H9 (cell line): ENCODE data around the gene FAM170B. TPM values are rescaled to one million over a fixed set of nuclear protein-coding genes. Genes with fewer than 3 reads are reported as not detected.

ENCODE experiments used
- DNase-seq: peaks from one replicate; pipeline ENCODE4 v3.0.0-alpha.2; 2017
- H2AFZ ChIP-seq: one replicate; pipeline ENCODE4 v1.6.1; 2013; ENCODE audit warnings: mild to moderate bottlenecking, low read length, control low read depth, moderate library complexity
- H2AK5ac ChIP-seq: 2 replicates; pipeline ENCODE4 v1.6.1; 2013; ENCODE audit warnings: low read length, control low read depth, mixed read lengths; ENCODE audit not compliant: insufficient read length
- H2BK120ac ChIP-seq: one replicate; pipeline ENCODE4 v1.6.1; 2013; ENCODE audit warnings: low read depth, mild to moderate bottlenecking, low read length, control low read depth, inconsistent platforms; ENCODE audit not compliant: poor library complexity, severe bottlenecking
- H2BK12ac ChIP-seq: 2 replicates; pipeline ENCODE4 v1.6.1; 2013; ENCODE audit warnings: low read length, control low read depth, mixed read lengths, low read depth; ENCODE audit not compliant: insufficient read length
- H2BK15ac ChIP-seq: 2 replicates; pipeline ENCODE4 v1.6.1; 2013; ENCODE audit warnings: low read depth, low read length, control low read depth
- H2BK20ac ChIP-seq: one replicate; pipeline ENCODE4 v1.6.1; 2013; ENCODE audit warnings: low read depth, mild to moderate bottlenecking, low read length, control low read depth, inconsistent platforms; ENCODE audit not compliant: poor library complexity, severe bottlenecking
- H2BK5ac ChIP-seq: 2 replicates; pipeline ENCODE4 v1.6.1; 2013; ENCODE audit warnings: low read length, control low read depth, mixed read lengths; ENCODE audit not compliant: insufficient read length
- H3K14ac ChIP-seq: 2 replicates; pipeline ENCODE4 v1.6.1; 2013; ENCODE audit warnings: low read length, control low read depth; ENCODE audit not compliant: insufficient read depth
- H3K18ac ChIP-seq: 2 replicates; pipeline ENCODE4 v1.6.1; 2013; ENCODE audit warnings: low read depth, mild to moderate bottlenecking, mixed read lengths, low read length, control low read depth; ENCODE audit not compliant: insufficient read length
- H3K23ac ChIP-seq: 2 replicates; pipeline ENCODE4 v1.6.1; 2013; ENCODE audit warnings: low read length, control low read depth, mixed read lengths, low read depth; ENCODE audit not compliant: insufficient read length
- H3K23me2 ChIP-seq: 2 replicates; pipeline ENCODE4 v1.6.1; 2013; ENCODE audit warnings: low read depth, mild to moderate bottlenecking, mixed read lengths, low read length, control low read depth; ENCODE audit not compliant: insufficient read length, poor library complexity, severe bottlenecking
- H3K27ac ChIP-seq: 2 replicates; pipeline ENCODE4 v1.5.1; 2013; ENCODE audit warnings: low read length, control low read depth, mixed read lengths, low read depth; ENCODE audit not compliant: insufficient read length
- H3K27me3 ChIP-seq: 2 replicates; pipeline ENCODE4 v1.6.1; 2013; ENCODE audit warnings: low read length, control low read depth, inconsistent platforms; ENCODE audit not compliant: insufficient read depth
- H3K4ac ChIP-seq: 2 replicates; pipeline ENCODE4 v1.6.1; 2013; ENCODE audit warnings: low read depth, mild to moderate bottlenecking, control low read depth, inconsistent platforms, low read length, moderate library complexity
- H3K4me1 ChIP-seq: 2 replicates; pipeline ENCODE4 v1.6.1; 2013; ENCODE audit warnings: low read length, control low read depth, inconsistent platforms; ENCODE audit not compliant: insufficient read depth
- H3K4me2 ChIP-seq: 2 replicates; pipeline ENCODE4 v1.6.1; 2013; ENCODE audit warnings: low read length, control low read depth, mixed read lengths; ENCODE audit not compliant: insufficient read length, insufficient read depth
- H3K56ac ChIP-seq: 2 replicates; pipeline ENCODE4 v1.6.1; 2013; ENCODE audit warnings: low read depth, mild to moderate bottlenecking, mixed read lengths, low read length, control low read depth; ENCODE audit not compliant: insufficient read length
- H3K79me1 ChIP-seq: 2 replicates; pipeline ENCODE4 v1.6.1; 2013; ENCODE audit warnings: low read depth, mild to moderate bottlenecking, moderate library complexity, low read length, control low read depth, inconsistent platforms; ENCODE audit not compliant: insufficient read depth, poor library complexity, severe bottlenecking
- H3K79me2 ChIP-seq: 2 replicates; pipeline ENCODE4 v1.6.1; 2013; ENCODE audit warnings: low read length, control low read depth, inconsistent platforms; ENCODE audit not compliant: insufficient read depth
- H3K9ac ChIP-seq: 2 replicates; pipeline ENCODE4 v1.6.1; 2013; ENCODE audit warnings: low read length, control low read depth, mixed read lengths; ENCODE audit not compliant: insufficient read length; ENCODE audit errors: extremely low read depth
- H3K9me3 ChIP-seq: one replicate; pipeline ENCODE4 v1.6.1; 2013; ENCODE audit warnings: low read depth, low read length, inconsistent platforms; ENCODE audit not compliant: control insufficient read depth
- H3T11ph ChIP-seq: one replicate; pipeline ENCODE4 v1.6.1; 2013; ENCODE audit warnings: mild to moderate bottlenecking, low read length, control low read depth, inconsistent platforms
- H4K20me1 ChIP-seq: one replicate; pipeline ENCODE4 v1.6.1; 2013; ENCODE audit not compliant: control insufficient read depth, insufficient read length, insufficient read depth
- H4K5ac ChIP-seq: 2 replicates; pipeline ENCODE4 v1.6.1; 2013; ENCODE audit warnings: low read depth, mild to moderate bottlenecking, mixed read lengths, low read length, control low read depth; ENCODE audit not compliant: insufficient read length
- H4K8ac ChIP-seq: replicated peaks from 2 replicates; pipeline ENCODE4 v1.6.1; 2013; ENCODE audit warnings: low read length, control low read depth, mixed read lengths, low read depth; ENCODE audit not compliant: insufficient read length
- H4K91ac ChIP-seq: 2 replicates; pipeline ENCODE4 v1.6.1; 2013; ENCODE audit warnings: low read depth, mild to moderate bottlenecking, moderate library complexity, mixed read lengths, low read length, control low read depth; ENCODE audit not compliant: insufficient read length
- H3K27ac Mint-ChIP-seq, 3 experiments: 2 replicates in 2 of 3; 3 replicates in 1 of 3; pipeline ENCODE4 v1.8.0; 2020 to 2021; ENCODE audit warnings: mixed read lengths in 3 of 3, mild to moderate bottlenecking in 1 of 3, moderate library complexity in 1 of 3
- H3K27me3 Mint-ChIP-seq: 2 replicates; pipeline ENCODE4 v1.8.0; 2021; ENCODE audit warnings: low read depth, mild to moderate bottlenecking, moderate library complexity, mixed read lengths
- H3K36me3 Mint-ChIP-seq, 3 experiments: 2 replicates in 2 of 3; 3 replicates in 1 of 3; pipeline ENCODE4 v1.8.0; 2020 to 2021; ENCODE audit warnings: low read depth in 3 of 3, mixed read lengths in 3 of 3; ENCODE audit not compliant: insufficient read depth in 1 of 3
- H3K4me1 Mint-ChIP-seq, 2 experiments: 2 replicates each; pipeline ENCODE4 v1.8.0; 2020; ENCODE audit warnings: mixed read lengths in 2 of 2
- H3K4me3 Mint-ChIP-seq, 2 experiments: 2 replicates in 1 of 2; 3 replicates in 1 of 2; pipeline ENCODE4 v1.8.0; 2020 to 2021; ENCODE audit warnings: mild to moderate bottlenecking in 2 of 2, mixed read lengths in 2 of 2, moderate library complexity in 1 of 2
- H3K9me3 Mint-ChIP-seq, 2 experiments: 2 replicates in 1 of 2; 3 replicates in 1 of 2; pipeline ENCODE4 v1.8.0; 2020; ENCODE audit warnings: mild to moderate bottlenecking in 2 of 2, mixed read lengths in 2 of 2, moderate library complexity in 1 of 2
- WGBS: extraction: QIAGEN DNeasy Blood & Tissue Kit; methylation state at CpG from one replicate; pipeline ENCODE4 v1.1.7; 2013; ENCODE audit warnings: missing lambda C conversion rate, low lambda C conversion rate, mixed read lengths; ENCODE audit not compliant: insufficient read length; ENCODE audit errors: extremely low coverage; 5-methylcytosine and 5-hydroxymethylcytosine counted together
- total RNA-seq: library from RNA; stranded (reverse); gene quantifications from 2 replicates; pipeline ENCODE4 v1.2.1, GENCODE V29; 2021
- TF ChIP-seq, protein P1 (sequence below): fragments of 200-600 bp; sonication (generic); conservative IDR thresholded peaks from 3 replicates; pipeline ENCODE4 v1.8.0; 2021; ENCODE audit warnings: antibody characterized with exemption, mild to moderate bottlenecking

The FAM170B gene
- total RNA-seq, 1 experiment from 2014 or later = not detected

DNA sequence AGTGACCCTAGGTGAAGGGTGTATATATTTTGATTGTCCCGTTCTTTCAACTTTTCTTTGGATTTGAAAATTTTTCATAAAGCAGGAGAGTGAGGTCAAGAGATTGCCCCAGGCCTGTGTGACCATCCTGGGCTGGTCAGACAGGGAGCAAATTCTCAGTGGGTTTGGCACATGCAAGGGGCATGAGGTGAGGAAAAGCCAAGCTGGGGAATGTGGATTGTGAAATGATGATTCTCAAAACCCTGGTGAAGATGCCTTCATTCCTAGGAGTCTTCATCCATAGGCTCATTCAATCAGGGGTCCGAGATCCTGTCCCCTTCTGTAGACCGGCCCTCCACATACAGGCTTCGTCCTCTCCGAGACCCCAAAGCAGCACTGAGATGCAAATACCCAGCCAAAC lies 27.0 kb upstream of the FAM170B start:
- DNase-seq = no peak
- Histone ChIP-seq H3K27ac (no peak overlapping the region), H3K23ac (no peak overlapping the region), H2BK120ac (no peak overlapping the region), H4K20me1 (no peaks in the 10 kb centered on the region), H4K8ac (no peak overlapping the region), H3T11ph (no peak overlapping the region), H3K4ac (no peak overlapping the region), H2AK5ac (no peak overlapping the region), H2BK15ac (no peak overlapping the region), H3K56ac (no peak overlapping the region), H3K9me3 (no peaks in the 10 kb centered on the region), H2BK20ac (no peak overlapping the region), H4K5ac (no peak overlapping the region), H3K4me2 (no peak overlapping the region), H2BK5ac (no peak overlapping the region), H3K79me1 (no peaks in the 10 kb centered on the region), H4K91ac (no peak overlapping the region), H2BK12ac (no peak overlapping the region), H3K14ac (no peak overlapping the region), H3K4me1 (no peaks in the 10 kb centered on the region; the same call in 1 of the 2 replicates), H3K18ac (no peak overlapping the region), H3K79me2 (no peaks in the 10 kb centered on the region), H3K23me2 (no peaks in the 10 kb centered on the region), H3K27me3 (no peaks in the 10 kb centered on the region), H2AFZ (no peak overlapping the region), H3K9ac (no peak overlapping the region)
- no CpG with 5 or more reads among the region's 5 CpGs for WGBS
- TF ChIP-seq, protein P1, sequence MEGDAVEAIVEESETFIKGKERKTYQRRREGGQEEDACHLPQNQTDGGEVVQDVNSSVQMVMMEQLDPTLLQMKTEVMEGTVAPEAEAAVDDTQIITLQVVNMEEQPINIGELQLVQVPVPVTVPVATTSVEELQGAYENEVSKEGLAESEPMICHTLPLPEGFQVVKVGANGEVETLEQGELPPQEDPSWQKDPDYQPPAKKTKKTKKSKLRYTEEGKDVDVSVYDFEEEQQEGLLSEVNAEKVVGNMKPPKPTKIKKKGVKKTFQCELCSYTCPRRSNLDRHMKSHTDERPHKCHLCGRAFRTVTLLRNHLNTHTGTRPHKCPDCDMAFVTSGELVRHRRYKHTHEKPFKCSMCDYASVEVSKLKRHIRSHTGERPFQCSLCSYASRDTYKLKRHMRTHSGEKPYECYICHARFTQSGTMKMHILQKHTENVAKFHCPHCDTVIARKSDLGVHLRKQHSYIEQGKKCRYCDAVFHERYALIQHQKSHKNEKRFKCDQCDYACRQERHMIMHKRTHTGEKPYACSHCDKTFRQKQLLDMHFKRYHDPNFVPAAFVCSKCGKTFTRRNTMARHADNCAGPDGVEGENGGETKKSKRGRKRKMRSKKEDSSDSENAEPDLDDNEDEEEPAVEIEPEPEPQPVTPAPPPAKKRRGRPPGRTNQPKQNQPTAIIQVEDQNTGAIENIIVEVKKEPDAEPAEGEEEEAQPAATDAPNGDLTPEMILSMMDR = no peak
- Mint-ChIP-seq H3K4me3 (no peak overlapping the region), H3K27ac (no peak overlapping the region), H3K27me3 (peaks cover 7% of the 10 kb centered on the region; the same call in 1 of the 2 replicates), H3K36me3 (peaks cover 0 to 9% (median 1%) of the 10 kb centered on the region in 3 experiments; a peak in 3 of 7 replicates), H3K4me1 (peaks cover 29 to 36% of the 10 kb centered on the region in 2 experiments), H3K9me3 (peaks cover 0 to 6% of the 10 kb centered on the region in 2 experiments; a peak in 1 of 5 replicates)
